CD4-positive, alpha-beta T cell treated with Interleukin-2 at 100 ng/mL for 4 hours (primary cell): ENCODE measurements around the gene NME2.
"Not testable (repeated sequence)": the region's sequence is repeated elsewhere in the genome, so short reads cannot be mapped to it uniquely, and the experiment has no call there.

ENCODE experiments used
- DNase-seq: peaks from one replicate; pipeline ENCODE4 v3.0.0-alpha.2; 2020; ENCODE audit warnings: low spot score

The NME2 gene

DNA sequence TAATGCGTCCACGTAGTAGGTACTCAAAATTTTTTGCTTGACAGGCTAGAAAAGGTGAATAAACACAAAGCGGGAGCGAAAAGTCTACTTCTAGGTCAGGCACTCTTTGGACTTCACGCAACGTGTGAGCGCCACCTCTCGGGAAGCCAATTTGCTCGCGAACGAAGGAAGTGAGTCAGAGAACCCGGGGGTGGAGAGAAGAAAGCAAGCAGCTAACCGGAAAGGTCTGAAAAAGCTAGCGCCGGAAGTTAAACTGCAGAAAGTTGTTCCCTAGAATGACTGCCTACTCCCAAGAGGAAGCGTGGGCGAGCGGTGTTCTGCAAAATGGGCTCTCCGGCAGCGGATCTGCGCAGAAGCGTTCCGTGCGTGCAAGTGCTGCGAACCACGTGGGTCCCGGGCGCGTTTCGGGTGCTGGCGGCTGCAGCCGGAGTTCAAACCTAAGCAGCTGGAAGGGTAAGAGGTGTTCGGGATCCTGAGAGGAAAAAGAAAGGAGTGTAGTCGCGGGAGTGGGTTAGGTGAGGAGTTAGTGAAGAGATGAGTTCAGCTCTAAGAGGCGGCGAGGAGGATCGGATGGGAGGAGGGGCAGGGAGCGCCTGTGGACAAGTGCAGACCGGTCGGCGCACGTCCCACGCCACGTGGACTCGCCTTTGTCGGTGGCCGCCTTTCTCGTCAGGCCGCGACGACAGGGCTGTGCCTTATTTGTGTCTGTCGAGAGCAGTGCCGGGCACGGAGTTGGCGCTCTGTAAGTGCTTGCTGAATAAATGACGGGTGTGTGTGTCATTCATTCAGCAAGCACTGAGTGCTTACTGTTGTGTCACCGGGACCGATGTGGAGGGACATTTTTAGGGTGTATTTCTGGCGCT is 12.8 kb upstream of the NME2 start, which contains the start of gene NME1:
Gene NME1, plus strand, starts transcription at position 350 of the 863 bp plus-strand sequence. CDS start 2,096 bp downstream, outside the sequence.
- DNase-seq: peak; percentile 99

- DNase-seq: peak; percentile 6
Measured at GRCh38 chr17:51154176-51154575, 12.0 kb upstream of the NME2 start.

GRCh38 chr17:51155416-51155815 is 10.8 kb upstream of the NME2 start:
- no peak for DNase-seq

DNA sequence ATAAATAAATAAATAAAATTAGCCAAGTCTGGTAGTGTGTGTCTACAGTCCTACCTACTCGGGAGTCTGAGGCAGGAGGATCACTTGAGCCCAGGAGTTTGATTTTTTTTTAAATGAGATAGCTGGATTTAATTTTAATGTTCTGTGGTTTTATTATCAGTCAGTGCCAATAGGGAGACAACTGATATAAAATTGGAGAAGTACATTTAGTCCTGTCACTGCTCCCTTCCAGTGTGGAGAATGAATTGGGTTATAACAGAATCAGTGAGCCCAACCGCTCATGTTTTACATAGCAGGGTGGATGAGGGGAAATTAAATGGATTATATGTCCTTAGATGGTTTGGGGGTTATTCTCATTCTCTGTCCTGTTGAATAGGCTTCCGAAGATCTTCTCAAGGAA is 6.6 kb upstream of the NME2 start:
- no peak for DNase-seq

DNA sequence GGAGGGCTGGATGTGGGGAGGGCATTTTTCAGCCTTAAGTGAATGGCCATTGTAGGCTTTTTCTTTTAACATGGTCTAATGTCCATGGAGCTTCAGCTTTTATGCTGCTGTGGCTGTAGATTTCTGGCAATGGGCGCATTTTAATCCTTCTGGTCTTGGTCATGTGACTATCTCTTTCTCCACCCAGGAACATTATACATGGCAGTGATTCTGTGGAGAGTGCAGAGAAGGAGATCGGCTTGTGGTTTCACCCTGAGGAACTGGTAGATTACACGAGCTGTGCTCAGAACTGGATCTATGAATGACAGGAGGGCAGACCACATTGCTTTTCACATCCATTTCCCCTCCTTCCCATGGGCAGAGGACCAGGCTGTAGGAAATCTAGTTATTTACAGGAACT is 4.7 kb upstream of the NME2 start:
- DNase-seq: no peak

GRCh38 chr17:51164911-51165679 is 1.1 kb upstream of the NME2 start:
- DNase-seq: no peak

DNA sequence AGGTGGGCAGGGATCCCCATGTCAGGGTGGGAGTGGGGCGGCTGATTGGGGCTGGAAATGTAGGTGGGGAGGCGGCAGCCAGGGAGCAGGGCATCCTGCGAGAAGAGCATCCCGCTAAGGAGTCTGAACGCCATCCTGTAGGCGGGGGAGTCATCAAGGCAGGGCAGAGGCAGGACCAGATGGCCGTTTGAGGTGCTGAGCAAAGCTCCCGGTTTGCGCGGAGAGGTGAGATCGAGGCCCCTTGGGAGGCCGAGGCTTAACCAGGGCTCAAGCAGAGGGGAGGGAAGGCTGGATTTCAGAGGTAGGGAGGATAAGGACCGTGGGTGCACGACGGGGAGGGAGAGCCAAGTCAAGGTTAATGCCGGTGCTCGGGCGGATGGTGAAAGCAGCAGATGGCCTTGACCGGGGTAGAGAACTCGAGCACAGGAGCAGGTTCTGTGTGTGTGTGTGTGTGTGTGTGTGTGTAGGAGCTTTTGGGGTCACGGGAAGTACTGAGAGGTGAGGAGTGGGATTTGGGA is 472 bp upstream of the NME2 start:
- DNase-seq: no peak

DNA sequence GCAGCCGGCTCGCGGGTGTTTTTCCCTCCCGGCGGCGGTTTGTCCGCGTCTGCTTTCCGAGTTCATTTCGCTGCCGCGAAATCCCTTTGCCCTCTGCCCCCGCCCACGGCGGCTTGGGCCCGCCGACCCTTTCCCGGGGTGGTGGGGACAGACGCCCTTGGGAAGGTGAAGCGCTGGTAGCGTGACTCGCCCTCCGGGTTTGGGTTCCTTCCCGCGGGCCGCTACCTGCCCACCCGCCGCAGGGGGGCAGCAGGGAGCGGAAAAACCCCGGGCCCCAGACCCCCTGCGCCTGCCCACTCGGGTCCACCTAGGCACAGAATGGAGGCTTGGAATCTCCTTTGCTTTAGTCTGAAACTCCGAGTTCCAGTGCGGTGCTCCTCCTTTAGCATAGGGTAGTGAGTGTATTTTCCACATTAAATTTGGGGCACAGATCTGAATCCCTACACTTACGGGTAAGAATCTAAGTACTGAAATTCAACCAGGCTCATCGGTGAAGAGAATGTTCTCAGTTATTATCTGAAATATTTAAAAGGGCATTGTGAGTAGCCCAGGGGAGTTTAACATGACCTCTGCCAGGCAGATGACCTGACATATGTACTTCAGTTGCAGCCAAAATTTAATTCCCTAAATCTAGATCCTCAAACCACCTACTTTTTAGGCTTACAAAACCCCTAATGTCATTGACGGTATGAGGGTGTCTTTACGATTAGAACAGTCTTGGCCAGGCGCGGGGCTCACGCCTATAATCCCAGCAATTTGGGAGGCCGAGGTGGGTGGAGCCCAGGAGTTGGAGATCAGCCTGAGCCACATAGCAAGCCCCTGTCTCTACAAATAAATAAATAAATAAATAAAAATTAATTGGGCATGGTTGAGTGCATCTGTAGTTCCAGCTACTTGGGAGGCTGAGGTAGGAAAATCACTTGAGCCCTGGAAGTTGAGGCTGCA is 1.0 kb downstream of the NME2 start:
- DNase-seq: peak; percentile 51

- no peak for DNase-seq
Measured at GRCh38 chr17:51169340-51169739, 3.1 kb downstream of the NME2 start.

GRCh38 chr17:51170736-51171135 is 4.5 kb downstream of the NME2 start:
- DNase-seq: no peak

DNA sequence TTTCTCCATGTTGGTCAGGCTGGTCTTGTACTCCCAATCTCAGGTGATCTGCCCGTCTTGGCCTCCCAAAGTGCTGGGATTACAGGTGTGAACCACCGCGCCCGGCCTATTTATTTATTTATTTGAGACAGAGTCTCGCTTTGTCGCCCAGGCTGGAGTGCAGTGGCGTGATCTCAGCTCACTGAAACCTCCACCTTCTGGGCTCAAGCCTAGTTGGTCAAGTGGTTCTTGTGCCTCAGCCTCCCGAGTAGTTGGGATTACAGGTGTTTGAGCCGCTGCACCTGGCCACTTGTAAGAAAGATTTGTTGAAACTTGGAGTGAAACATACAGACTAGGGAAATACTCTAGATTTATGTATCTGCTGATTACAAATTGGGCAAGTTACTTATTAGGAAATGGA is 5.8 kb downstream of the NME2 start:
- DNase-seq: not testable (repeated sequence)

DNA sequence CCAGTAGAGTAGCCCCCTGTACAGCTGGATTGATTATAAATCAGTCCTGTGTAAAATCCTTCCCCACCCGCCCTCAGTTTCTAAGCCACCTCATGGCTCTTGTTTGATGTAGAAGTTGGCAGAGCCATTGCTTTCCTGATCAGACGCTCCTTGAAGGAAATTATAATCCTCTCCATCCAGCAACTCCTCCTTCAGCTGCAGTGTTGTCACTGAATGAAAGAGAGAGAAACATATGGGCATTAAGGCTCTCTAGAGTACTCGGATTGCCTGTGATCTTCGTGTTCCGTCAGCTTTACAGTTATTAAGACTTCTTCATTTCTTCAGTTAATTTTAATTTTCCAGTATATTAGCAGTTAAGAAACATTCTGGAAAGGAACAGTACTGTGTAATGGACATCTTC is 14.3 kb downstream of the NME2 start:
- DNase-seq: no peak

- no peak for DNase-seq
Measured at GRCh38 chr17:51184124-51184523, 17.9 kb downstream of the NME2 start.

DNA sequence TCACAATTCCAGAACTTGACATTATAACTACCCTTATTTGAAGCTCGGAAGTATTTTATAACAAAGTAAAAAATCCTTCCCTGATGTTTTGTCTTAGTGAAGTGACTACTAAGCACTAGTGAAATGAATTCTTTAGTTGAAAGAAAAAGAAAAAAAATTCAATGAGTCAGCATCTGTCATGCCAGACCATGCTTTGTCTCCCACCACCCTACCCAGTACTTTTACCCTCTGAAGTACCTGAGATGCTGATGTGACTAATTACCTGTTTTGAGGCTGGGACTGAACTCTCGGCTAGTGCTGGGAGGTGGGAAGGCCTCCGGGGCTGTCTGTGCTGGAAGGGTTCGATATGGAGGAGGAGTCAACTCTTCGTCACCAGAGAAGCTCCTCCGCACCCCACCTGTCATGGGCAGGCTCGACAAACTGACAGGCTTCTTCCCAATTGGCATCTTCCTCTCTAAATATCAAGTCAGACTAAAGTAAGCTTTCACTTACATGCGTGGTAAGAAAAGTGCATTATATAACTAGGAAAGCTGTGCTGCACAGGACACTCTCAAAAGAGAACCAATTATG is 19.6 kb downstream of the NME2 start:
- DNase-seq: no peak

DNA sequence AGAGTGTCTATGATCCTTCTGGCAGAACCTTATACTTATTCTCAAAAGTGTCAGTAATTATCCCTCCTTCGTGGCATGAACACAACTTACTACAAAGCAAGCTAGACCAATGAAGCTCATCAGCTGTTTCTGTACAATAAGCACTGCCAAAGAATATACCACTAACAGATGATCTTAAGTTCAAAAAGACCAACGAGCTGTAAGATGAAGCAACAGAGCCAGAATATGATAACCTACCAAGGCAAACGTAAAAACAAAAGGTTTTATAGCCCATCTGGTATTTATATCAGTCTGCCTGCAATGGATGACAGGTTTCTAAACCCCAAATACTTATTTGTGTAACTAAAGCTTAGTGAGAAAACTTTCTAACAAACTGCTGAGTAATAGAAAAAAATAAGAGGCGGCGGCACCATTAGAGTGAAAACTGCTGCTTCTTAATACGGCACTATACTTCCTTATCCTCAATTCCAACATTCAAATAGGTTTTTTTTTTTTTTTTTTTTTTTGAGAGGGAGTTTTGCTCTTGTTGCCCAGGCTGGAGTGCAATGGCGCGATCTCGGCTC is 22.1 kb downstream of the NME2 start:
- DNase-seq: no peak

GRCh38 chr17:51189162-51189561 is 23.0 kb downstream of the NME2 start:
- DNase-seq: no peak

GRCh38 chr17:51189628-51190027 is 23.4 kb downstream of the NME2 start:
- DNase-seq: no peak

DNA sequence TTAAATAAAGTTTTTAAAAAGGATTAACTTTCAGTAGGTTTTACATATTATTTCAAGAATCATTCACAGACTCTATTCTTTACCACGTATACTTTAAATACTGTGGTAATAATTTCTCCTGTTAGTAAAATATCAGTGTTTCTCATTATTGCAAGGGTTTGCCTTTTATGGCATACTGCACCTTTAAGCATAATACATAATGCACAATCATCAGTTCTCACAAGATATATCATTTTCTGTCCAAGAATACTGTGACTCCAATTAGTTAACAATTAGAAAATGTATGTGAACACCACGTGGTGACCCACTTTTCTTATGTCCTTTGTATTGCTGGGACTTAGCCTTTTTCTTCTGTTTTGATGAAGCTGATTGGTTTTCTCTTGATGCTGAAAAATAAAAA is 25.7 kb downstream of the NME2 start:
- no peak for DNase-seq

- no peak for DNase-seq
Measured at GRCh38 chr17:51197754-51198153, 31.5 kb downstream of the NME2 start.

GRCh38 chr17:51200295-51200694 is 34.1 kb downstream of the NME2 start:
- peak; percentile 26 for DNase-seq

GRCh38 chr17:51200846-51201245 is 34.6 kb downstream of the NME2 start:
- no peak for DNase-seq
